Measurements from ENCODE around the gene SPTBN1. TPM values are rescaled to one million over a fixed set of nuclear protein-coding genes. Genes with fewer than 3 reads are reported as not detected.

The SPTBN1 gene
- total RNA-seq, 1 experiment from 2014 or later, result 202 TPM

- H3K79me2 ChIP-seq (ENCODE audit: low read length), result no peaks in the 10 kb centered on the region
- TF ChIP-seq CTCF (conservative IDR thresholded peaks at IDR 0.05; ENCODE audit: low read depth, low read length) (no peak), EZH2phosphoT487 (IDR thresholded peaks at IDR 0.05; ENCODE audit: borderline replicate concordance, low read length) (no peak), EZH2 (IDR thresholded peaks at IDR 0.05; ENCODE audit: low read length, unreplicated experiment) (no peak)
- BruUV-seq (replicated peaks), result no TSS peak
- H3K4me2 ChIP-seq (ENCODE audit: low read length), result no peak overlapping the region
- CTCF ChIA-PET, result no interaction called here
- 0 out of 2 replicates have a peak, but pooled peaks cover 4% of the 10 kb centered on the region for H3K27me3 ChIP-seq (ENCODE audit: low read length)
- ATAC-seq, result no peak
- H3K9me2 ChIP-seq (replicated peaks; ENCODE audit: low read length), result no peaks in the 10 kb centered on the region
- no peaks in the 10 kb centered on the region for H3K9me3 ChIP-seq (ENCODE audit: low read length)
- DNase-seq, result no peak
- no peak overlapping the region for H3K4me3 ChIP-seq (ENCODE audit: low read length)
- no peak overlapping the region for H3K27ac ChIP-seq (ENCODE audit: low read length)
- no peaks in the 10 kb centered on the region for H4K20me1 ChIP-seq (ENCODE audit: low read length)
- no peak overlapping the region for H3K9ac ChIP-seq (ENCODE audit: low read length)
- H2AFZ ChIP-seq (ENCODE audit: low read length), result no peak overlapping the region
- intact Hi-C loops (cut with micrococcal nuclease), result no loop called here
- POLR2A ChIA-PET (ENCODE audit: unreplicated experiment), result no interaction called here
- H3F3A ChIP-seq (ENCODE audit: low read length, unreplicated experiment), result no peaks in the 10 kb centered on the region
- no peaks in the 10 kb centered on the region for H3K36me3 ChIP-seq (ENCODE audit: low read depth, low read length)
- H3K4me1 ChIP-seq (ENCODE audit: insufficient read depth, low read length), result no peaks in the 10 kb centered on the region
These were observed 47.8 kb upstream of the SPTBN1 start for GRCh38 chr2:54408288-54408687.

- intact Hi-C loops (cut with micrococcal nuclease), result no loop called here
- no TSS peak for BruUV-seq (replicated peaks)
- H3K27ac ChIP-seq (ENCODE audit: low read length), result no peak overlapping the region
- ChIA-PET POLR2A (ENCODE audit: unreplicated experiment) (no interaction called here), CTCF (no interaction called here)
- no peaks in the 10 kb centered on the region for H3K9me2 ChIP-seq (replicated peaks; ENCODE audit: low read length)
- no peaks in the 10 kb centered on the region for H3K9me3 ChIP-seq (ENCODE audit: low read length)
- H3K79me2 ChIP-seq (ENCODE audit: low read length), result no peaks in the 10 kb centered on the region
- H2AFZ ChIP-seq (ENCODE audit: low read length), result no peak overlapping the region
- no peak overlapping the region for H3K4me3 ChIP-seq (ENCODE audit: low read length)
- H3F3A ChIP-seq (ENCODE audit: low read length, unreplicated experiment), result no peaks in the 10 kb centered on the region
- no peak for ATAC-seq
- 0 out of 2 replicates have a peak, but pooled peaks cover 4% of the 10 kb centered on the region for H3K27me3 ChIP-seq (ENCODE audit: low read length)
- H3K9ac ChIP-seq (ENCODE audit: low read length), result no peak overlapping the region
- no peaks in the 10 kb centered on the region for H3K4me1 ChIP-seq (ENCODE audit: insufficient read depth, low read length)
- TF ChIP-seq EZH2phosphoT487 (IDR thresholded peaks at IDR 0.05; ENCODE audit: borderline replicate concordance, low read length), result no peak
- TF ChIP-seq EZH2 (IDR thresholded peaks at IDR 0.05; ENCODE audit: low read length, unreplicated experiment), result no peak
- TF ChIP-seq CTCF (conservative IDR thresholded peaks at IDR 0.05; ENCODE audit: low read depth, low read length), result no peak
- H4K20me1 ChIP-seq (ENCODE audit: low read length), result no peaks in the 10 kb centered on the region
- H3K36me3 ChIP-seq (ENCODE audit: low read depth, low read length), result no peaks in the 10 kb centered on the region
- H3K4me2 ChIP-seq (ENCODE audit: low read length), result no peak overlapping the region
- DNase-seq, result no peak
These were observed 46.4 kb upstream of the SPTBN1 start for GRCh38 chr2:54409752-54410151.

- Histone ChIP-seq H3K79me2 (ENCODE audit: low read length) (no peaks in the 10 kb centered on the region), H3K9me3 (ENCODE audit: low read length) (no peaks in the 10 kb centered on the region), H3K4me3 (ENCODE audit: low read length) (no peak overlapping the region), H3K4me2 (ENCODE audit: low read length) (no peak overlapping the region), H3K36me3 (ENCODE audit: low read depth, low read length) (no peaks in the 10 kb centered on the region), H3K27me3 (ENCODE audit: low read length) (0 out of 2 replicates have a peak, but pooled peaks cover 4% of the 10 kb centered on the region), H2AFZ (ENCODE audit: low read length) (no peak overlapping the region), H3K9me2 (replicated peaks; ENCODE audit: low read length) (no peaks in the 10 kb centered on the region), H3K27ac (ENCODE audit: low read length) (no peak overlapping the region), H3K9ac (ENCODE audit: low read length) (no peak overlapping the region), H3K4me1 (ENCODE audit: insufficient read depth, low read length) (no peaks in the 10 kb centered on the region), H3F3A (ENCODE audit: low read length, unreplicated experiment) (no peaks in the 10 kb centered on the region), H4K20me1 (ENCODE audit: low read length) (no peaks in the 10 kb centered on the region)
- CTCF ChIA-PET, result no interaction called here
- TF ChIP-seq CTCF (conservative IDR thresholded peaks at IDR 0.05; ENCODE audit: low read depth, low read length) (no peak), EZH2phosphoT487 (IDR thresholded peaks at IDR 0.05; ENCODE audit: borderline replicate concordance, low read length) (no peak), EZH2 (IDR thresholded peaks at IDR 0.05; ENCODE audit: low read length, unreplicated experiment) (no peak)
- no peak for DNase-seq
- POLR2A ChIA-PET (ENCODE audit: unreplicated experiment), result no interaction called here
- no peak for ATAC-seq
- intact Hi-C loops (cut with micrococcal nuclease), result no loop called here
- no TSS peak for BruUV-seq (replicated peaks)
These were observed 44.2 kb upstream of the SPTBN1 start for GRCh38 chr2:54411801-54412354.

Measured in PC-3 (cell line).